HK-2 (cell line): ENCODE results near the gene MORN5.
A peak's percentile ranks its signal among the peaks of the same experiment; 100 is the strongest.

Experiments
- DNase-seq: peaks from one replicate; pipeline ENCODE4 v3.0.0-alpha.2; 2018; ENCODE audit not compliant: unreplicated experiment

MORN5 gene

DNA sequence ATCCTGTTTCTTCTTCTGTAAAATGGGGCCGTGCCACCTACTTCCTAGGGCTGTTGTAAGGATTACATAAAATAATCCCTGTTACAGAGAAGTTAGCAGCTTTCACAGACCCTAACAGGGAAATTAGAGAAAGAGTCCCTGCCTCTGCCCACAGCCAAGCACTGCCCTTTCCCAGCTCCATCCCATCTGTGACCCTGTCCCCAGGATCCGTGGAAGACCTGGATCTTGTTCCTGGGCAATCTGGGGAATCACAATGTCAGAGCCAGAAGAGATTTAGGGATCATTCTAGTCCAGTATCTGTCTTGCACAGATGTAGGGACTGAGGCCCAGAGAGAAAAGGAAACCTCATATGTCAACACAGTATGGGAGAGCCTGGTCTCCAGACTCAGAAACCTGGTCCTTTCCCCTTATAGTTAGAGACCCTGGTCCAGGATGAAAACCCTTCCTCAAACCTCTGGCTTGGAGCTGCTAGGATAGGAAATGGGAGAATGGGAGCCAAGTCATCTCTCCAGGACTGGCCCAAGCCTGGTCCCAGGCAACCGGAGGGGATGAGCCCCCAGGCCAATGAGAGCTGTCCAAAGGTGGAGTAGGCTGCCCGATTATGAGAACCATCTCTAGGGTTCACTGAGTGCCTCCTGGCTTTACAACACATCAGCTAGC lies 56.6 kb downstream of the MORN5 start:
- DNase-seq = no peak

- DNase-seq = no peak
These were observed 57.2 kb downstream of the MORN5 start for GRCh38 chr9:122216798-122217418.

GRCh38 chr9:122217640-122218039 lies 57.9 kb downstream of the MORN5 start:
- no peak for DNase-seq

DNA sequence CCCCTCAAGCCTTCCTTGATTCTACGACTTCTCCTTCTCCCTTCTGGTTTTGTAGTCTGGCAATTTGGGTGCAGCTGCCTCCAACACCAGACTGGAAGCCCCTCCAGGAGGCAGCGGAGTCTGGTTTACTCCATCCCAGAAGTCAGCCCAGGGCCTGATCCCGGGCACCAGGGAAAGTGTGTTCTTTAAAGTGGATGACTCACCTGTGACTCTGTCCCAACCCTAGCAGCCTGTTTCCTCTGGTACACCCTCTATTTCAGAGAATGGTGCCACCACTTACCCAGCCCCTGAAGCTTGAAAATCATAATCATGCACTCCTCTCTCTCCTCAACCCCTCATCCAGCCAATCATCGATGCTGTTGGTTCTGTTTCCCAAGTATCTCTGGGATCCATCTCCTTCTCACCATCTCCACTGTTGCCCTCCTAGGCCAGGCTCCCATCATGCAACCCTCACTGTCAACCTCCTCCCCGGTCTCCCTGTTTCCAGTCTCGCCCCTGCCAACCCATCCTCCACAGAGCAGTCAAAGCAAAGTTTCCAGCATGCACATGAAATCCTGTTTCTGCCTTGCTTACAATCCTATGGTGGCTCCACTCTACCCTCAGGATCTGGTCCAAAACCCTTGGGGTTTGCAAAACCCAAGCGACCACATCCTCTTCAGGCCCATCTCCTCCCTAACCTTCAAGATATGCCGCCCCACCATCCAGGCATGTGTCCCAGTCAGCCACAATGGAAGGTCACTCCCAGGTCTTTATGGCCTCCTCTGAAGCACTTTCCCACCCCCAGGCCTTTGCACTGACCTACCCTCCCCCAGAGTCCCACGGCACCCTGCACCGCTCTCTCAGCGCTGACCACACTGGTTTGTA lies 58.6 kb downstream of the MORN5 start:
- no peak for DNase-seq

- no peak for DNase-seq
These were observed 59.5 kb downstream of the MORN5 start for GRCh38 chr9:122218935-122219855.

DNA sequence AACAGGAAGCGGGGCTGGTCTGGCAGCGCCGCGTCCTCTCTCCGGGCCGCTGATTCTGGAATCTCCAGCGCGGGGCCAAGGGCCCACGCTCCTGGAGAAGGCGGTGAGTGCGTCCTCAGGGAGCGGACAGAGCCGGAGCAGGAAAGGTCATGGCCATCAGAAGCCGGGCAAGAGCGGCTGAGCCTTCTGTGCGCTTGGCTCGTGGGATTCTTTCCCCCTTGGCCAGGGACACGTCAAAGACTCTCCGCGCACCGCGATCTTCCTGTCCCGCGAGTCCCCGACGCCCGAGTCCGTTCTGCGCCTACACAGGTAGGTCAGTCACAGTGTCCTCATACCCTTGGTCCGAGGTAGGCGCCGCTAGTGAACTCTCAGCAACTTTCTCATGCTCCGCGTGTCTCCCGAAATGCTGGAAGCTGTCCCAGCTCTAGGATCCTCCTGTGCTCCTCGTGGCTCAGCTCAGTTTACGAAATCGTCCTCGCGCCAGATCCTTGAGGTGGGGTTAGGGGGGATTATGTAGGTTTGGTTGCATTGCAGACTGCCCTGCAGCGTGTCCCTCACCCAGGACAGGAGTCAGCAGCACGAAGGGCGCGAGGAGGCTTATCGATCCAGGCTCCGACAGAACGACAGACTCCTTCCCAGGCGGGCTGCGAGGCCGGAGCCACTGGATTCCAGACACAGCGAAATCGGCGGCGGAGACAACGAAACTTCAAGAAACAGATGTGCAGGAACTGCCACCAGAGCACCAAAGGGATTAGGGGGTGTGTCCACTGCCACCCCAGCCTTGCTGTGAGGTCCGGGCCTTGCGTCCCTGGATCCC lies 60.4 kb downstream of the MORN5 start:
- no peak for DNase-seq

DNA sequence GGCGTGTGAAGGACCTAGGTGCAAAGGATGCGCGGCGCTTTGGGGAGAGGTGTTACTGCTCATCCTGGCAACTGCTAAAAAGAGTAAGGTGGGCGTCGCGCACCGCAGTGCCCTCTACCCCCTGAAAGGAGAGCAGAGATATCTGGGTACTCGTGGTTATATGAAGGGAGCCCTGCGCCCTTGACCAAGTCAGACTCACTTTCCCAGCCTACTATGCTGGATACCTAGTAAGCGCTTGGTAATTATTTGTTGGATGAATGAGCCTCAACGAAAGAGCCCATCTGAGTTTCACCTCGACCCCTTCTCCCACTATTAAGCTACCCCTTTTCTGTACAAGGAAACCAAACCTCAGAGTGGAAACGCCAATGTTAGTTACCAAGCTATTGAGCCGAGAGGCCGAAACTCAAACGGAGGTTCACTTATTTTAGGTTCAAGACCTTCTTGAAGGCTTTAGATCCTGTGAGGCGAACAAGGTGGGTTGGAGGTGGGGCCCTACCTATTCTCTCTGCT lies 61.0 kb downstream of the MORN5 start:
- DNase-seq = no peak

DNA sequence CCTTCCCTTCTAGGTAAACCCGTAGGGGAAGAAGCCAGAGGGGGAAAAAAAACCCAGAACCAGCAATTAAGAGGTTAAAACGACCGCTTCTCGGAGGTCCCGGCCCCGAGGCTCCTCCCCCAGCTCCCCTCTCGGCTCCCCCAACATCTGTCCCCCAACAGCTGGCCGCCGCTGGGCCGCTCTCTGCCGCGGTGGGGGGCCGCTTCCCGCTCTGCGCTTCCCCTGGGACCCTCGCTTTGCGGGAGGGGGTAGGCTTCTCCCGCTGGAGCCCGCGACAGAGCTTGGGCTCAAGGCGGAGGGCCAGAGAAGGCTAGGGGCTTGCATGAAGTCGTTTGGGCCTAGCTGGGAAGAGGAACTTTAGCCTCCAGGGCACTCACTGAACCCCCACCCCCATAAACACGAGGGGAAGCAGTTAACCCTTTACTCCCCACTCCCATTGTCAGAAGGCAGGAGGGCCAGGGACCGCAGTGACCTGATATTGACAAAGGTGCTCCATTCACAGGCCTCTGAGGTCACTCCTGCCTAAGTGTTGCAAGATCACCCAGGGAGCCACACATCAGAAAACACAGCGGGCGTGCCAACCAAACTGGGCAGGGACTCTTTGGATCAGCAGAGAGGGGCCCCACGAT lies 61.6 kb downstream of the MORN5 start:
- no peak for DNase-seq

DNA sequence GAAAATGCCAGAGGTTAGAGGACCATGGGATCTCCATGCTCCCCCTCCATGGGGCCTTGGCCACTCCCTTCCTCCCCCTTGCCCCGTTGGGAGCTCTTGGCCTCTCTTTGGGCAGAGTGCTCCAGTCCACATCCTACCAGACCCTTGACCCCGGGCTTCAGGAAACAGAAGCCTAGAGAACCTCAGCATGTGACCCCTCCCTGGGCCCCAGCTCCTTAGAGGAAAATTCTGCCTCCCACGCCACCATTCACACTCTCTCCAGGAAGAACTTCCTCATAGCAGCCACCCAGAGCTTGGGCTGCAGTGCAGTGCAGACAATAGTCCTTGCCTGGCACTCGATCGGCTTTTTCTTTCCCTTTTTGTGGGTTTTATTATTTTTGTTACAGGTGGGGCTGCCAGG lies 63.1 kb downstream of the MORN5 start:
- no peak for DNase-seq

DNA sequence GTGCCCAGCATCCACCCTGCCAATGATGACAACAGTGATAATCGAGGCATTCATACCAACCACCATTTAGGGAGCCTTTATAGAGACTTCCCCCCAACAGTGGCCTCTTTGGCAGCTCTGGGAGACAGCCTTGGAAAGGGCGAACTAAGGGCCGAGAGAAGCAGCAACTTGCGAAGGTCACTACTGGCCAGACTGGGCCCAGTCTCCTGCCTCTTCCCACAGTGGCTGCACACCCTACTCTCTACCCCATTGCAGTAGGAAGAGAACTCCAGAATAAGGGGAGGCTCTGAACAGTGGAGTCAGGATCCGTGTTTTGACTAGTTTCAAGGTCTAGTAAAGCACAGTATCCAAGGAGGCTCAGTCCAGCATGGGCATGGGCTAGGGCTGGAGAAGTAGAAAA lies 63.7 kb downstream of the MORN5 start:
- no peak for DNase-seq

- no peak for DNase-seq
These were observed 65.8 kb downstream of the MORN5 start for GRCh38 chr9:122225312-122226141.

- no peak for DNase-seq
These were observed 66.5 kb downstream of the MORN5 start for GRCh38 chr9:122226142-122226757.

GRCh38 chr9:122226758-122227574 lies 67.3 kb downstream of the MORN5 start:
- no peak for DNase-seq

DNA sequence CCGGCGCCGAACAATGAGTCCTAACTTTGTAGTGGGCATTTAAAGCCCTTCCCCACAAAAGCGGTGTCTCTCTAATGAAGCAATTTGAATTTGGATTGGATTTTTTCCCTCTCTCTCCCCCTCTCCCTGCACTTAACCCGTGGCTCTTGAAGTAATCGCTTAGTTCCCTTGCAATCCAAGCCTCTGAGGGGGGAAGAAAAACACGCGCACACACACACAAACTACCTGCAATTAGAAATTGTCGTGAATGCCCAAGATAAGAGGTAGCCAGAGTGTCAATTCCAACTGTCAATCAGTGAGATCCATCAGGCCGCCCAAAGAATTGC lies 67.8 kb downstream of the MORN5 start:
- DNase-seq = no peak

GRCh38 chr9:122228191-122228567 lies 68.5 kb downstream of the MORN5 start:
- no peak for DNase-seq

- DNase-seq = peak; percentile 35
These were observed 69.1 kb downstream of the MORN5 start, which contains the start of gene LHX6 for GRCh38 chr9:122228568-122229484. TSS of gene LHX6 (minus strand) at chr9:122228957. CDS start at chr9:122228740, 217 bp downstream.

GRCh38 chr9:122229485-122229837 lies 69.8 kb downstream of the MORN5 start:
- DNase-seq = no peak
